Stimulated activated CD4-positive, alpha-beta T cell treated with anti-CD3 and anti-CD28 coated beads, TNF-alpha, amount 100 ng/mL, for 4 hours (primary cell): ENCODE results near the gene KPNA2.
"Not testable (repeated sequence)": the region's sequence is repeated elsewhere in the genome, so short reads cannot be mapped to it uniquely, and the experiment has no call there.

ENCODE experiments used
- DNase-seq, 3 experiments: peaks; one replicate each; pipeline ENCODE4 v3.0.0-alpha.2; 2020; ENCODE audit warnings: low read depth in 3 of 3

The KPNA2 gene

GRCh38 chr17:68019675-68020408, 15.7 kb upstream of the KPNA2 start:
- DNase-seq = peak; percentile 97 to 100 (median 98)

GRCh38 chr17:68020409-68020756, 15.2 kb upstream of the KPNA2 start:
- DNase-seq = no peak

DNA sequence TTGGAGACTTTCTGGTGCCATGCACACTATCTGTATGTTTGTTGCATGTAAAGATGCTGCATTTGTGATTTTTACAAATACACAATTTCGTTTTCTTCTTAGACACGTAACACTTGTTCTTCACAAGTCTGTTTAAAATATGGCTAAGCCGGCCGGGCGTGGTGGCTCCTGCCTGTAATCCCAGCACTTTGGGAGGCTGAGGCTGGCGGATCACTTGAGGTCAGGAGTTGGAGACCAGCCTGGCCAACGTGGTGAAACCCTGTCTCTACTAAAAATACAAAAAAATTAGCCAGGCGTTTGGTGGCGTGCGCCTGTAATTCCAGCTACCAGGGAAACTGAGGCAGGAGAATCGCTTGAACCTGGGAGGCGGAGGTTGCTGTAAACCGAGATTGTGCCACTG, 14.7 kb upstream of the KPNA2 start:
- DNase-seq = not testable (repeated sequence)

DNA sequence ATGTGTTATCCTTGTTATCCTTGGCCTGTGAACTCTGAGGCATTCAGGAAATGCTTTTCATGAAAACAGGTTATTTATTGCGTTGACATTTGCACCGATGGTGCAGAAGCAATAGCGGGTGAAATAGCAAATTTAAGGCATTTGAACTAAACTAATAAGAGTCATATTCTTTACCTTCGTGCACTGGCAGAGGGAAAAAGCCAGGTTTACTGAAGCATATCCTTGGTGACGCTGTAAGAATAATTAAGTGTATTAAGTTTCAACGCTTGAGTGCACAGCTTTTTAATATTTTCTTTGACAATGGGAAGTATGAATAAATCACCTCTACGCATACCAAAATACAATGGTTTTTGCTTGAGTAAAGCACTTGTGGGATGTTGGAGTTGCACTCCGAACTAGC, 13.6 kb upstream of the KPNA2 start:
- no peak for DNase-seq

DNA sequence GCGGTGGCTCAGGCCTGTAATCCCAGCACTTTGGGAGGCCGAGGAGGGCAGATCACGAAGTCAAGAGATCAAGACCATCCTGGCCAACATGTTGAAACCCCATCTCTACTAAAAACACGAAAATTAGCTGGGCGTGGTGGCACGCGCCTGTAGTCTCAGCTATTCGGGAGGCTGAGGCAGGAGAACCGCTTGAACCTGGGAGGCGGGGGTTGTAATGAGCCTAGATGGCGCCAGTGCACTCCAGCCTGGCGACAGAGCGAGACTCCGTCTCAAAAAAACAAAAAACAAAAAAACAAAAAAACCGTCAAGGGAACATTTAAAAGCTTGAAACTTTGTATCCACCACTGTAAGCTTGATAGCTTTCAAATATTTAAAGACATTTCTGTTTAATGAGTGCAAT, 13.0 kb upstream of the KPNA2 start:
- not testable (repeated sequence) for DNase-seq

DNA sequence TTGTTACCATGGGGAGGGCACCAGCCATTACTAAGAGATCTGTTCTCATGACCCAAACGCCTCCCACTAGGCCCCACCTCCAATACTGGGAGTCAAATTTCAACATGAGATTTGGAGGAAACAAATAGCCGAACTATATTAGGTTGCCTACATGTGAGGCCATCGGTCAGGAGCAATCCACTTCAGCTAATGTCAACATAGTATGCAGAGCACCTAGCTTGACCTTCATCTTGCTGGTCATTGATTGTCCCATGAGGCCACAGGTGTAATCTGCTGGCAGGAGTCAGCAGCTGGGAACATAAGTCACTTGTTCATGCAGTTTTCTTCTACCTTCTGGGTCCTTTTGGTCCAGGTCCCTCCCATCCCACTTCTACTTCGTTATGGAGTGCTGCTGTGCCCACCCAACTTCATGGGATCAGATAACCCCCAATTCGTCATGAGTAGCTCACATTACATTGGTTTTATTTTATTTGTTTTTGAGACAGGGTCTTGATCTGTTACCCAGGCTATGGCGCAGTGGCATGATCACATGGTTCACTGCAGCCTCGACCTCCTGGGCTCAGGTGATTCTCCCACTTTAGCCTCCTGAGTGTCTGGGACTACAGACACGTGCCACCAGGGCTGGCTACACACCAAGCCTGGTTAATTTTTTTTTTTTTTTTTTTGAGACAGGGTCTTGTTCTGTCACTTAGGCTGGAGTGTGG, 5.9 kb upstream of the KPNA2 start:
- DNase-seq = no peak

DNA sequence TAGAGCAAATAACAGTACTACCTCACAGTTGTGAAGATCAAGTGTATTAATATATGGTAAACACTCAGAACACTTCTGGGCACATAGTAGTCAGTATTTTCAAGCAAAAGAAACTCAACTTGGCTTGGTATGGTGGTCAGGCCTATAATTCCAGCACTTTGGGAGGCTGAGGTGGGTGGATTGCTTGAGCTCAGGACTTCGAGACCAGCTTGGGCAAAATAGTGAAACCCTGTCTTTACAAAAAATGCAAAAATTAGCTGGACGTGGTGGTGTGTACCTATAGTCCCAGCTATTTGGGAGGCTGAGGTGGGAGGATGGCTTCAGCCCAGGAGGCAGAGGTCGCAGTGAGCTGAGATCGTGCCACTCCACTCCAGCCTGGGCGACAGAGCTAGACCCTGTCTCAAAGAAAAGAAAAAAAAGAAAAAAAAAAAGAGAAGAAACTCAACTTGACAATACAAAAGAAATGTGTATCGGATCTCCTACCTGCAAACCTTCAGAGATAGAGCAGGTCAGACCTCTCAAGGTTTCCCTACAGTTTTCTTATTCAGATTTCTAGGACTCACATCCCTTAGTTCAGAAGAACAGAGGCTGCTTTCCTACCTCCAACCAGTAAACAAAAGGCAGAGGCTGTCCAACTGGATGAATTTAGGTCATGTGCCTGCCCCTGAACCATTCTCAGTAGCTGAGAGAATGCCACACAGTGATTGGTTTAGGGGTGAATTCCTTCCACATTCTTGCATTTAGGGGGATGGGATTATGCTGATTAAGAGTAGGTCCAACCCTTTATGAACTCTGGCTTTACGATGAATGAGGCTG, 1.7 kb upstream of the KPNA2 start:
- no peak for DNase-seq

DNA sequence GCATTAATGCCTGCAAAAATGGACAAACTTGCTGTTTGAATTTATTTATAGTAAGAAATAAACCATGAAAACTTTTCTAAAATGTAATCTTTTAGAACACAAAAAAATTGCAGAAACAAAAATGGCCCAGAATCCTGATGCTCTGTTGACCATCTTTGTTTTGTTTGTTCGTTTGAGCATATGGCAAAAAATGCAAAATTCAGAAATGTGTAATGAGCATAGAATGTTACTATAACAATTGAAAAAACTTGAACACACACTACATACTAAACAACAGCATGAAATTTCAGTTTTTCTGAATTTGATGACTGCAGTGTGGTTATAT, 1.1 kb upstream of the KPNA2 start:
- DNase-seq = no peak

DNA sequence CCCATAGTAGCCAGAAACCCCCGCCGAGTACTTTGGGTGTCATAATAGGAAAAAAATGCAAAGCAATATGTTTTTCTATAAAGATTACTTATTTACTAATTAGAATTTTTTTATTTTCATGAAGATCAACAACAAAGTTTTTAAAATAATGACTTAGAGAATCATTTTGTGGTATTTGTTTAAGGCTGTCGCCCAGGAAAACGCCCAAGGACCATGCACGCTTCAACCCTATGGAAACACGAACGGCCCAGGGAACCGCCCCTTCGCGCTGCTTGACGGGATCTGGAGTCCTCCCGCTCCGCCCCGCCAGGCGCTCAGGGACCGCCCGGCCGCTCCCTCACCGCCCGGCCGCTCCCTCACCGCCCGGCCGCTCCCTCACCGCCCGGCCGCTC, 408 bp upstream of the KPNA2 start:
- peak; percentile 63 to 81 (median 76) for DNase-seq

GRCh38 chr17:68036304-68037147, 991 bp downstream of the KPNA2 start:
- no peak for DNase-seq

DNA sequence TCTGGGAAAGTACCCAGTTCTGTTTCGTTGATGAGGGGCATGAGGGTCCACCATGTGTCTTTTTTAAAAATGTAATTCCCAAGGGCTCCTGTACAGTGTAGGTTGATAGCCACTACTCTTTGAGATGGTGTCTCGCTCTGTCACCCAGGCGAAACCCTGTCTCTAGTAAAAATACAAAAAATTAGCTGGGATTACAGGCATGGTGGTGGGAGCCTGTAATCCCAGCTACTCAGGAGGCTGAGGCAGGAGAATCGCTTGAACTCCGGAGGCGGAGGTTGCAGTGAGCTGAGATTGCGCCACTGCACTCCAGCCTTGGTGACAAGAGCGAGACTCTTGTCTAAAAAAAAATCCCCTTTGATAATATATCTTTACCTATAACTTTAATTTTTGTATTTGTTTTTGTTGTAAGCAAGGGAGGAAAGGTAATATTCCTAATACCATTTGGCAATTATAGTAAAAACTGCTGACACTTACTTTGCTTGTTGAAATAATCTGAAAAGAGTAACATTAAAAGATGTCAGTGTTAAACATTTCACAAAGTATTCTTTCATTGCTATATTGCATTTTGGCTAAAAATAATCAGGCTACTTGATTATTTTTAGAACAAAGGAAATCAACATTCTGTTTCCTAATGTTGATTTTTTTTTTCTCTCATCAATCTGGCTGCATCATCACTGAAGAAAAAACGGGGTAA, 11.8 kb downstream of the KPNA2 start:
- DNase-seq = no peak

DNA sequence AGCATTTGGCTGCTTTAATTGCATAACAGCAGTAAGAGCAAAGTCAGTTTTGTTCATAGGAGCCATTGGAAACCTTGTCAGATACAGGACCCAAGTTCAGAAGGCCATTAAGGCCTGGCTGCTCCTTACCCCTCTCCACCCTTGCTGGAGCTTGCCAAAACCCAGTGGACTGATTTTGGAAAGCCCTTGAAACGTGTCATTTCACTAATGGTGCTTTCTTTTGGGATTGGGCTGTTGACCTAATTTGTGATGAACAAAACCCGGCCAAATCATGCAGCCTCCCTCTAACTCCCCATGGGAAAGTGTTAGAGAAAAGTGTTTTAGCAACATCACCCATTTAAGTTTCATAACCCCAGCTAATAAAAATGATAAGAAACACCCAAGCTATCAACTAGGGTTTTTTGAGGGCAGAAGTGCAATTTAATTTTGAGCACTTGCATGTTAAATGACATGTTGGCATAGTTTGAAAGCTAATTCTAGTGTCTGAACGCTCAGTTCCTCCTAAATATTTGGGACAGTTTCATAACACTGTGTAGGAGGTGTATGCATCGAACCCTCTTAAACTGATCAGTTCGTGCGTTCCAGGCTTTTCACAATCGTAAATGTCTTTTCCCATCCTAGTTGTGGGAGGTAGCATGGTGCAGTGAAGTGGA, 12.5 kb downstream of the KPNA2 start:
- not testable (repeated sequence) for DNase-seq

GRCh38 chr17:68048996-68049395, 13.5 kb downstream of the KPNA2 start:
- no peak for DNase-seq

GRCh38 chr17:68049812-68050437, 14.4 kb downstream of the KPNA2 start:
- not testable (repeated sequence) for DNase-seq

DNA sequence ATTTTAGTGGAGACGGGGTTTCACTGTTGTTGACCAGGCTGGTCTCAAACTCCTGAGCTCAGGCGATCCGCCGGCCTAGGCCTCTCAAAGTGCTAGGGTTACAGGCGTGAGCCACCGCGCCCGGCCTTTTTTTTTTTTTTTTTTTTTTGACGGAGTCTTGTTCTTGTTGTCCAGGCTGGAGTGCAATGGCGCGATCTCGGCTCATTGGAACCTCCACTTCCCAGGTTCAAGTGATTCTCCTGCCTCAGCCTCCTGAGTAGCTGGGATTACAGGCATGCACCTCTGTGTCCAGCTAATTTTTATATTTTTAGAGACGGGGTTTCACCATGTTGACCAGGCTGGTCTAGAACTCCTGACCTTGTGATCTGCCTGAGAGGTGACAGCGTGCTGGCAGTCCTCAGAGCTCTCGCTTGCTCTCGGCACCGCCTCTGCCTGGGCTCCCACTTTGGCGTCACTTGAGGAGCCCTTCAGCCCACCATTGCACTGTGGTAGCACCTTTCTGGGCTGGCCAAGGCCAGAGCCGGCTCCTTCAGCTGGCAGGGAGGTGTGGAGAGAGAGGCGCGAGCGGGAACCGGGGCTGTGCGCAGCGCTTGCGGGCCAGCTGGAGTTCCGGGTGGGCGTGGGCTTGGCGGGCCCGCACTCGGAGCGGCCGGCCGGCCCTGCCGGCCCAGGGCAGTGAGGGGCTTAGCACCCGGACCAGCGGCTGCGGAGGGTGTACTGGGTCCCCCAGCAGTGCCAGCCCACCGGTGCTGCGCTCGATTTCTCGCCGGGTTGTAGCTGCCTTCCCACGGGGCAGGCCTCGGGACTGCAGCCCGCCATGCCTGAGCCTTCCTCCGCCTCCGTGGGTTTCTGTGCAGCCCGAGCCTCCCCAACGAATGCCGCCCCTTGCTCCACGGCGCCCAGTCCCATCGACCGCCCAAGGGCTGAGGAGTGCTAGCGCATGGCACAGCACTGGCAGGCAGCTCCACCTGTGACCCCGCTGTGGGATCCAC, 16.1 kb downstream of the KPNA2 start:
- not testable (repeated sequence) for DNase-seq

- no peak for DNase-seq
Observed at GRCh38 chr17:68052810-68053209, 17.3 kb downstream of the KPNA2 start.

GRCh38 chr17:68053231-68054013, 17.9 kb downstream of the KPNA2 start:
- no peak for DNase-seq

GRCh38 chr17:68054296-68054900, 18.9 kb downstream of the KPNA2 start:
- no peak for DNase-seq
